HFF-Myc (cell line): ENCODE results near the gene TNNT1.
"Not testable (repeated sequence)": the region's sequence is repeated elsewhere in the genome, so short reads cannot be mapped to it uniquely, and the experiment has no call there.

Source experiments
- DNase-seq: peaks from one replicate; pipeline ENCODE4 v3.0.0-alpha.2; 2011; ENCODE audit warnings: low read depth; ENCODE audit errors: extremely low read depth
- H3K4me3 ChIP-seq: replicated peaks from 2 replicates; pipeline ENCODE4 v1.5.1; 2011; ENCODE audit warnings: low read depth, mild to moderate bottlenecking, control low read depth, low read length
- TF ChIP-seq, protein P1 (sequence below): IDR thresholded peaks from 2 replicates; pipeline ENCODE4 v1.5.1; 2012; ENCODE audit warnings: mild to moderate bottlenecking, low read depth, low read length, control low read depth; ENCODE audit errors: missing control alignments

TNNT1 gene

DNA sequence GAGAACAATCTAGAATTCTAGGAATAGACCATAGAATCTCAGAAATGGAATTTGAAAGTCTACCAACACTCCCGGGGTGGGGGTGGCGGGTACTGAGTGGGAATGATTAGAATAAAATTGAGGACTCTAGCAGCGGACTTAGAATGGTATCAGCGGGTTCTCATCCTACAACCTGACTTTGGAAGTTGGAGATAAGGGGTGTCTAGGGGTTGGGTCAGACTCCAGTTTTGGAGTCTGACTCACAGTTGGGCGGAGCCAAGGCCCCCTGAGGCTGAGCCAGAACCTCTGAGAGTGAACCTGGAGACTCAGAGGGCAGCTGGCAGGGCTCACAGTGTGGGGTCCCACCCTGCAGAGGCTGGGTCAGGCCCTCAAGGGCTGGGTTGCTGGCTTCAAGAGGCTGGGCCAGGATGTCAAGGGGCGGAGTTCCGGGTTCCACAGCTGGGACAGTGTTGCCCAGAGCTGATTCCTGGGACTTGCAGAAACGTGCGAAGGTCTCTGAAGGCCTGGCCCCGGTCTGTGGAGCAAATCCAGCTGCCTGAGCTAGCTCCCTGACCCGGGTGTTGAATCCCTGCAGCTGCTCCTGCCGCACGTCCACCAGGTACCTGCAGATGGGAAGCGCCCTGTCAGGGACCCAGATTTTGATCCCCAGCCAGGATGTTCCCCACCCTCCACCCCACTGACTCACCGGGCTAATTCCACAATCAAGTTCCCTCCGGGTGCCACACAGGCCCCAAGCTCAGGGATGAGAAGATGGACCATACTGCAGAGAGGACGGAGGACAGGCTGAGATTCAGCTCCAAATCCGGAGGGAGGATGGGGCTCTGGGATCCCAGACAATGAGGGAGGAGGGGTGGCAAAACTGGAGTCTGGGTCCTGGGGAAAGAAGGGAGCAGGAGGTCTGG is 10.1 kb upstream of the TNNT1 start:
- TF ChIP-seq, protein P1, sequence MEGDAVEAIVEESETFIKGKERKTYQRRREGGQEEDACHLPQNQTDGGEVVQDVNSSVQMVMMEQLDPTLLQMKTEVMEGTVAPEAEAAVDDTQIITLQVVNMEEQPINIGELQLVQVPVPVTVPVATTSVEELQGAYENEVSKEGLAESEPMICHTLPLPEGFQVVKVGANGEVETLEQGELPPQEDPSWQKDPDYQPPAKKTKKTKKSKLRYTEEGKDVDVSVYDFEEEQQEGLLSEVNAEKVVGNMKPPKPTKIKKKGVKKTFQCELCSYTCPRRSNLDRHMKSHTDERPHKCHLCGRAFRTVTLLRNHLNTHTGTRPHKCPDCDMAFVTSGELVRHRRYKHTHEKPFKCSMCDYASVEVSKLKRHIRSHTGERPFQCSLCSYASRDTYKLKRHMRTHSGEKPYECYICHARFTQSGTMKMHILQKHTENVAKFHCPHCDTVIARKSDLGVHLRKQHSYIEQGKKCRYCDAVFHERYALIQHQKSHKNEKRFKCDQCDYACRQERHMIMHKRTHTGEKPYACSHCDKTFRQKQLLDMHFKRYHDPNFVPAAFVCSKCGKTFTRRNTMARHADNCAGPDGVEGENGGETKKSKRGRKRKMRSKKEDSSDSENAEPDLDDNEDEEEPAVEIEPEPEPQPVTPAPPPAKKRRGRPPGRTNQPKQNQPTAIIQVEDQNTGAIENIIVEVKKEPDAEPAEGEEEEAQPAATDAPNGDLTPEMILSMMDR: no peak
- H3K4me3 ChIP-seq: no peak overlapping the region
- DNase-seq: no peak

DNA sequence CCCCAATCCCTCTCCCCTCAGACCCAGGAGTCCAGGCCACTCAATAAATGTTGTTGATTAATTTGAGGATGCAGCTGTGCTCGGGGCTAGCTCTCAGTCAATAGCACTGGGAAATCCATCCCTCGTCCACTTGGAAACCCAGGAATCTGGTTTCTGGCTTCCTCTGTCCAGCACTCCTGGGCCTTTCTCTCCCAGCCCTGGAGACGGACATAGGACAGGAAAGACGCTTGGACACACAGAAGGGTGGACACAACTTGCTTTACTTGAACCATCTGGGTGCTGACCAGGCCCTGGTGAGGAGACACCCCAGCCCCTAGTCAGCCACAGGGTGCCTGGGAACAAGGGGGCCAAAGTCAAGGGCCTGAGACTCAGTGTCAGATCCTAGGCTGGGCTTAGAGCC is 9.4 kb upstream of the TNNT1 start:
- TF ChIP-seq, protein P1: no peak
- DNase-seq: no peak
- H3K4me3 ChIP-seq: no peak overlapping the region

DNA sequence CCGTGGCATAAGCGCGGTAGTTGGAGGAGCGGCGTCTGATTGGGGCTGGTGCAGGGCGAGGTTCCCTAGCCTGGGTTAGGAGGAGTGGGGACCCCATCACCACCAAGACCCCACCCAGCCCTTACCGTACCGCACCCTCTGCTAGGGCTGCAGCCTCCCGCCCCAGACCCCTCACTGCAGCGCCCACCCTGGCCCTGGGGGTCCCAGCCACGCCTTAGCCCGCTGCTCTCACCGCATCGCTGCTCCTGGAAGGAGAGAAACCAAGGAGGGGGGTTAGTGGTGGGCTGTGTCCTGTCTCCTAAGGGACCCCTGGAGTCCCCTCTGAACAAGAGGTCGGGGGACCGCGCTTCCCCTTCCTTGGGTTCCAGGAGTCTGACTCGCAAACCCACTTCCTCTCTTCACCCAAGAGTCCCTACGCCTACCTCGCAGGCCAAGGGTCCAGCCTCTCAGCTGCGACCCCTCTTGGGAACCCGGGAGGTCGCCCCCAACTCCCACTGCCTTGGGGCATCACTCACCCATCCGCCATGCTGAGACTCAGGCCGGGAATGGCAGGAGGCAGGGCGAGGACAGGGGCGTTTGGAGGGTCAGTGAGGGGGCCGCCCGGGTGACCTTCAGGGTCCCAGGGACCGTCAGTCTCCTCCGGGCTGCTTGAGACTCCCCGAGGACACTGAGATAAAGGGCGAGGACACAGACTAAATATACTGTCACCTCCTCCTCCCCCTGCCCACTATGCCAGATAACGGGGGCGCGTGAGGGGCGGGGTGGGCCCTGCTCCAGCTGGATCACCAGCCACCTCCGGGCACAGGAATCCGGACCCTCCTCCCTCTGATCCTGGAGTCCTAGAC is 8.3 kb upstream of the TNNT1 start, which contains the start of gene TNNI3:
Gene TNNI3 (minus strand): TSS at position 669 of the 845 bp plus-strand sequence. CDS start 143 bp downstream, at position 526.
- TF ChIP-seq, protein P1: no peak
- no peak for DNase-seq
- no peak within 1 kb of the TSS for H3K4me3 ChIP-seq

DNA sequence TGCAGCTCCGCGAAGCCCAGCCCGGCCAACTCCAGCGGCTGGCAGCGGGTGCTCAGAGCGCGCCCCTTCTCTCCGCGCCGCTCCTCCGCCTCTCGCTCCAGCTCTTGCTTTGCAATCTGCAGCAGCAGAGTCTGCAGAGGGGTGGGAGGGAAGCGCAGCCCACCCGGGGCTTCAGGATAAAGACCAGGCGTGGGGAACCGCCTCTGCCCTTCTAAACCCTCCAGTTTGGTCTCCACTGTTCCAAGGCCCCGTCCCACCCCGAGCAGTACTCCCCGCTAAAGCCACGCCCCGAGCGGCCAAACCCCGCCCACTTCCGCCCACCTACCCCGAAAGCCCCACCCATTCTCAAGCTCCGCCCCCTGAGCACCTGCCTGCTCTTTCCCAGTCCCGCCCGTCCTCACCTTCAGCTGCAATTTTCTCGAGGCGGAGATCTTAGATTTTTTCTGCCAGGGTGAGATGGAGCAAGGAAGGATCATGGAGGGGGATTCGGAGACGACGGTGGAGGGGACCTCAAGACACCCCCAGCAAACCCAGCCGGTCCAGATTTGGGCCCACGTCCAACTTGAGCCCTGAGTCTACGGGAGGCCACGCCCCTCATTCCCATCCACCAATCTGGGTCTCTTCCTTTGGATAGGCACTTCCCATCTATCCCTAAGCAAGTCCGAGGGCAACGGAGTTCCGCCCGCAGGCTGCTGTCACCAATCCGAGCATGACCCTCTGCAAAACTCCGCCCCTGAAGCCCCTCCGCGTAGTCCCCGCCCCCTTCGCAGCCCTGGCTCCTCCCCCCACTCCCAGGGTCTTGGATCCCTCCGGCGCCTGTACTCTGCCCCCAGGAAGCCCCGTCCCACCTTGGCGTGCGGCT is 7.4 kb upstream of the TNNT1 start:
- H3K4me3 ChIP-seq: no peak overlapping the region

DNA sequence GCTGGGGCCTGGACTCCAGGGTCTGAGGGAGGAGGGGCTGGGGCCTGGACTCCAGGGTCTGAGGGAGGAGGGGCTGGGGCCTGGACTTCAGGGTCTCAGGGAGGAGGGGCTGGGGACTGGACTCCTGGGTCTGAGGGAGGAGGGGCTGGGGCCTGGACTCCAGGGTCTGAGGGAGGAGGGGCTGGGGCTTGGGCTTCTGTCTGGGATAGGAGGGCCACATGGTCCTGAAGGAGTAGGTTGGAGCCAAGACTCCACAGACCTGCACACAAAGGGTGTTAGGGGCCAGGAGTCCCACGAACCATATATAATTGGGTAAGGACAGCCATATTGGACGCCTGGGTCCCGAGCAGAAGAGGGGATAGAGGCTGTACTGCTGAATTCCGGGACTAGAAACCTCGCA is 6.8 kb upstream of the TNNT1 start:
- H3K4me3 ChIP-seq: not testable (repeated sequence)

More for the DNA sequence above, 7.4 kb upstream of the TNNT1 start:
- TF ChIP-seq, protein P1: no peak
- DNase-seq: no peak

DNA sequence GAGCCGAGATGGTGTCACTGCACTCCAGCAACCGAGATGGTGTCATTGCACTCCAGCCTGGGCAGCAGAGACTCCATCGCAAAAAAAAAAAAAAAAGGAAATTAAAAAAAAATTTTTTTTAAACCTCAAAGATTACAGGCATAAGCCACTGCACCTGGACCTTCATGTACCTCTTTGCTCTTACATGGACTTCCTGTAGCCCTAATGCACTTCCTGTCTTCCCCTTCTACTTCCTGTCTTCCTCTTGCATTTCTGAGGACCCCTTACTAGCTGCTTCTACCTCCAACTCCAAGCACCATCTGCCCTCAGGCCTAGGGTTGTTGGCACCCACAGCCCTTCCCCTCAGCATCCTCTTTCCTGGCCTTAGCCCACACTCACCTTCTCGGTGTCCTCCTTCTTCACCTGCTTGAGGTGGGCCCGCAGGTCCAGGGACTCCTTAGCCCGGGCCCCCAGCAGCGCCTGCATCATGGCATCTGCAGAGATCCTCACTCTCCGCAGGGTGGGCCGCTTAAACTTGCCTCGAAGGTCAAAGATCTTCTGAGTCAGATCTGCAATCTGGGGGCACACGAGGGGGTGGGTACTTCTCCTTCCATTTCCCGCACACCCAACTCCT is 4.8 kb upstream of the TNNT1 start:
- no peak overlapping the region for H3K4me3 ChIP-seq
- TF ChIP-seq, protein P1: no peak
- DNase-seq: no peak

More for the DNA sequence above, 6.8 kb upstream of the TNNT1 start:
- DNase-seq: not testable (repeated sequence)
